Mononuclear cell (primary cell): ENCODE data around the gene CITED2. TPM values are rescaled to one million over a fixed set of nuclear protein-coding genes. Genes with fewer than 3 reads are reported as not detected.

ENCODE experiments used
- H3K27me3 ChIP-seq: 2 replicates; pipeline ENCODE4 v1.6.0; 2011; ENCODE audit warnings: low read length, control low read depth; ENCODE audit not compliant: insufficient read depth
- H3K4me1 ChIP-seq: 2 replicates; pipeline ENCODE4 v1.5.1; 2011; ENCODE audit warnings: mild to moderate bottlenecking, low read length, control low read depth; ENCODE audit not compliant: insufficient read depth
- H3K4me3 ChIP-seq: 2 replicates; pipeline ENCODE4 v1.5.1; 2011; ENCODE audit warnings: mild to moderate bottlenecking, low read length, moderate library complexity
- H3K9me3 ChIP-seq: 2 replicates; pipeline ENCODE4 v1.5.1; 2011; ENCODE audit warnings: low read depth, mild to moderate bottlenecking, control low read depth, low read length
- total RNA-seq: library from RNA; depleted of rRNA; stranded (reverse); fragments of >200 nt; gene quantifications from one replicate; pipeline ENCODE4 v1.2.3, GENCODE V29; 2012

CITED2 gene
- total RNA-seq, 1 donor = 114 TPM

GRCh38 chr6:139395371-139395770, 20.9 kb upstream of the CITED2 start:
- Histone ChIP-seq H3K4me3 (no peak overlapping the region), H3K4me1 (peaks cover 6% of the 10 kb centered on the region), H3K27me3 (no peaks in the 10 kb centered on the region), H3K9me3 (no peaks in the 10 kb centered on the region)

GRCh38 chr6:139394027-139394649, 19.7 kb upstream of the CITED2 start:
- Histone ChIP-seq H3K9me3 (no peaks in the 10 kb centered on the region), H3K4me3 (no peak overlapping the region), H3K4me1 (peaks cover 6% of the 10 kb centered on the region), H3K27me3 (no peaks in the 10 kb centered on the region)

- Histone ChIP-seq H3K4me3 (no peak overlapping the region), H3K9me3 (no peaks in the 10 kb centered on the region), H3K4me1 (peaks cover 6% of the 10 kb centered on the region), H3K27me3 (no peaks in the 10 kb centered on the region)
These were observed 18.3 kb upstream of the CITED2 start for GRCh38 chr6:139392794-139393193.

GRCh38 chr6:139391709-139392108, 17.3 kb upstream of the CITED2 start:
- no peaks in the 10 kb centered on the region for H3K9me3 ChIP-seq
- no peak overlapping the region for H3K4me3 ChIP-seq
- H3K27me3 ChIP-seq = no peaks in the 10 kb centered on the region
- peaks cover 6% of the 10 kb centered on the region for H3K4me1 ChIP-seq

- H3K4me1 ChIP-seq = no peaks in the 10 kb centered on the region
- no peak overlapping the region for H3K4me3 ChIP-seq
- H3K27me3 ChIP-seq = no peaks in the 10 kb centered on the region
- no peaks in the 10 kb centered on the region for H3K9me3 ChIP-seq
These were observed 16.0 kb upstream of the CITED2 start for GRCh38 chr6:139390447-139390846.

- Histone ChIP-seq H3K27me3 (no peaks in the 10 kb centered on the region), H3K4me1 (no peaks in the 10 kb centered on the region), H3K9me3 (no peaks in the 10 kb centered on the region), H3K4me3 (no peak overlapping the region)
These were observed 13.9 kb upstream of the CITED2 start for GRCh38 chr6:139388384-139388783.

GRCh38 chr6:139386404-139386803, 12.0 kb upstream of the CITED2 start:
- Histone ChIP-seq H3K27me3 (no peaks in the 10 kb centered on the region), H3K9me3 (no peaks in the 10 kb centered on the region), H3K4me3 (no peak overlapping the region), H3K4me1 (no peaks in the 10 kb centered on the region)

GRCh38 chr6:139381216-139381865, 6.9 kb upstream of the CITED2 start:
- Histone ChIP-seq H3K4me3 (no peak overlapping the region), H3K9me3 (no peaks in the 10 kb centered on the region), H3K4me1 (peaks cover 22% of the 10 kb centered on the region), H3K27me3 (no peaks in the 10 kb centered on the region)

GRCh38 chr6:139380611-139381010, 6.2 kb upstream of the CITED2 start:
- H3K9me3 ChIP-seq = no peaks in the 10 kb centered on the region
- no peak overlapping the region for H3K4me3 ChIP-seq
- peaks cover 27% of the 10 kb centered on the region for H3K4me1 ChIP-seq
- no peaks in the 10 kb centered on the region for H3K27me3 ChIP-seq

GRCh38 chr6:139380168-139380567, 5.7 kb upstream of the CITED2 start:
- no peaks in the 10 kb centered on the region for H3K27me3 ChIP-seq
- H3K9me3 ChIP-seq = no peaks in the 10 kb centered on the region
- H3K4me1 ChIP-seq = peaks cover 27% of the 10 kb centered on the region

GRCh38 chr6:139378882-139379341, 4.5 kb upstream of the CITED2 start:
- H3K4me1 ChIP-seq = peaks cover 27% of the 10 kb centered on the region
- H3K9me3 ChIP-seq = no peaks in the 10 kb centered on the region
- H3K4me3 ChIP-seq = no peak overlapping the region
- no peaks in the 10 kb centered on the region for H3K27me3 ChIP-seq

More at GRCh38 chr6:139380168-139380567, 5.7 kb upstream of the CITED2 start:
- H3K4me3 ChIP-seq = no peak overlapping the region

GRCh38 chr6:139378226-139378625, 3.8 kb upstream of the CITED2 start:
- H3K4me3 ChIP-seq = no peak overlapping the region

GRCh38 chr6:139376604-139377218, 2.3 kb upstream of the CITED2 start:
- no peak overlapping the region for H3K4me3 ChIP-seq
- H3K9me3 ChIP-seq = no peaks in the 10 kb centered on the region
- peaks cover 31% of the 10 kb centered on the region for H3K4me1 ChIP-seq
- H3K27me3 ChIP-seq = no peaks in the 10 kb centered on the region

More at GRCh38 chr6:139378226-139378625, 3.8 kb upstream of the CITED2 start:
- H3K4me1 ChIP-seq = peaks cover 27% of the 10 kb centered on the region
- H3K9me3 ChIP-seq = no peaks in the 10 kb centered on the region
- H3K27me3 ChIP-seq = no peaks in the 10 kb centered on the region

- Histone ChIP-seq H3K9me3 (no peaks in the 10 kb centered on the region), H3K4me1 (peaks cover 38% of the 10 kb centered on the region), H3K27me3 (no peaks in the 10 kb centered on the region), H3K4me3 (peak overlapping the region; percentile 98)
These were observed 1.5 kb upstream of the CITED2 start for GRCh38 chr6:139376017-139376330.

- peak overlapping the region; percentile 98 for H3K4me3 ChIP-seq
- no peaks in the 10 kb centered on the region for H3K27me3 ChIP-seq
- peaks cover 36% of the 10 kb centered on the region for H3K4me1 ChIP-seq
- H3K9me3 ChIP-seq = no peaks in the 10 kb centered on the region
These were observed 973 bp upstream of the CITED2 start for GRCh38 chr6:139375226-139376016.
